ENCODE measurements around the gene FRY. TPM values are rescaled to one million over a fixed set of nuclear protein-coding genes. Genes with fewer than 3 reads are reported as not detected.

Gene FRY
- polyA plus RNA-seq, 2 donors: 2.4 to 4.3 TPM

GRCh38 chr13:32315238-32316027 lies 283.9 kb downstream of the FRY start, which contains the start of the genes BRCA2 and ZAR1L:
Gene BRCA2 (plus strand): TSS chr13:32315508. CDS start chr13:32316461, 953 bp downstream.
Gene ZAR1L (minus strand): TSS chr13:32315363. CDS start chr13:32311925, 3,438 bp downstream.
- Histone ChIP-seq H3K27ac (ENCODE audit: low read depth in 2 of 2, low read length in 1 of 2) (peak within 1 kb of the TSS; percentile 96 to 98), H3K9me3 (ENCODE audit: control insufficient read depth in 2 of 2, insufficient read depth in 1 of 2, low read depth in 1 of 2, low read length in 1 of 2) (no peaks in the 10 kb centered on the region), H3K4me3 (ENCODE audit: low read depth in 1 of 2, low read length in 2 of 2) (peak within 1 kb of the TSS; percentile 77 to 81), H3K36me3 (ENCODE audit: control insufficient read depth in 2 of 2, insufficient read depth in 2 of 2, low read length in 1 of 2) (no peaks in the 10 kb centered on the region), H3K27me3 (ENCODE audit: control insufficient read depth in 1 of 2, insufficient read depth in 2 of 2, low read length in 2 of 2) (no peaks in the 10 kb centered on the region), H3K4me1 (ENCODE audit: control insufficient read depth in 2 of 2, insufficient read depth in 2 of 2, low read length in 1 of 2) (no peaks in the 10 kb centered on the region)
- WGBS, 2 donors: 0 to 1% methylated on average over 52 to 60 of the region's 60 CpGs

DNA sequence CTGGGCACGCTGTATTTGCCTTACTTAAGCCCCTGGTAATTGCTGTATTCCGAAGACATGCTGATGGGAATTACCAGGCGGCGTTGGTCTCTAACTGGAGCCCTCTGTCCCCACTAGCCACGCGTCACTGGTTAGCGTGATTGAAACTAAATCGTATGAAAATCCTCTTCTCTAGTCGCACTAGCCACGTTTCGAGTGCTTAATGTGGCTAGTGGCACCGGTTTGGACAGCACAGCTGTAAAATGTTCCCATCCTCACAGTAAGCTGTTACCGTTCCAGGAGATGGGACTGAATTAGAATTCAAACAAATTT lies 284.4 kb downstream of the FRY start:
- no peaks in the 10 kb centered on the region for H3K27me3 ChIP-seq (ENCODE audit: control insufficient read depth in 1 of 2, insufficient read depth in 2 of 2, low read length in 2 of 2)
- H3K4me3 ChIP-seq (ENCODE audit: low read depth in 1 of 2, low read length in 2 of 2): peak overlapping the region; percentile 77 to 81
- H3K36me3 ChIP-seq (ENCODE audit: control insufficient read depth in 2 of 2, insufficient read depth in 2 of 2, low read length in 1 of 2): no peaks in the 10 kb centered on the region
- no peaks in the 10 kb centered on the region for H3K4me1 ChIP-seq (ENCODE audit: control insufficient read depth in 2 of 2, insufficient read depth in 2 of 2, low read length in 1 of 2)
- H3K27ac ChIP-seq (ENCODE audit: low read depth in 2 of 2, low read length in 1 of 2): peak overlapping the region; percentile 49 to 98
- no peaks in the 10 kb centered on the region for H3K9me3 ChIP-seq (ENCODE audit: control insufficient read depth in 2 of 2, insufficient read depth in 1 of 2, low read depth in 1 of 2, low read length in 1 of 2)
- 0 to 1% methylated on average over 13 of the region's 13 CpGs for WGBS, 2 donors

- H3K4me1 ChIP-seq (ENCODE audit: control insufficient read depth in 2 of 2, insufficient read depth in 2 of 2, low read length in 1 of 2): no peaks in the 10 kb centered on the region
- H3K36me3 ChIP-seq (ENCODE audit: control insufficient read depth in 2 of 2, insufficient read depth in 2 of 2, low read length in 1 of 2): no peaks in the 10 kb centered on the region
- H3K4me3 ChIP-seq (ENCODE audit: low read depth in 1 of 2, low read length in 2 of 2): peak overlapping the region in 1 of 2 donors; percentile 81
- WGBS, 2 donors: 62 to 71% methylated on average over 6 of the region's 6 CpGs
- no peaks in the 10 kb centered on the region for H3K27me3 ChIP-seq (ENCODE audit: control insufficient read depth in 1 of 2, insufficient read depth in 2 of 2, low read length in 2 of 2)
- H3K27ac ChIP-seq (ENCODE audit: low read depth in 2 of 2, low read length in 1 of 2): no peak overlapping the region
- H3K9me3 ChIP-seq (ENCODE audit: control insufficient read depth in 2 of 2, insufficient read depth in 1 of 2, low read depth in 1 of 2, low read length in 1 of 2): no peaks in the 10 kb centered on the region
Measured at GRCh38 chr13:32316501-32316900, 284.9 kb downstream of the FRY start.

DNA sequence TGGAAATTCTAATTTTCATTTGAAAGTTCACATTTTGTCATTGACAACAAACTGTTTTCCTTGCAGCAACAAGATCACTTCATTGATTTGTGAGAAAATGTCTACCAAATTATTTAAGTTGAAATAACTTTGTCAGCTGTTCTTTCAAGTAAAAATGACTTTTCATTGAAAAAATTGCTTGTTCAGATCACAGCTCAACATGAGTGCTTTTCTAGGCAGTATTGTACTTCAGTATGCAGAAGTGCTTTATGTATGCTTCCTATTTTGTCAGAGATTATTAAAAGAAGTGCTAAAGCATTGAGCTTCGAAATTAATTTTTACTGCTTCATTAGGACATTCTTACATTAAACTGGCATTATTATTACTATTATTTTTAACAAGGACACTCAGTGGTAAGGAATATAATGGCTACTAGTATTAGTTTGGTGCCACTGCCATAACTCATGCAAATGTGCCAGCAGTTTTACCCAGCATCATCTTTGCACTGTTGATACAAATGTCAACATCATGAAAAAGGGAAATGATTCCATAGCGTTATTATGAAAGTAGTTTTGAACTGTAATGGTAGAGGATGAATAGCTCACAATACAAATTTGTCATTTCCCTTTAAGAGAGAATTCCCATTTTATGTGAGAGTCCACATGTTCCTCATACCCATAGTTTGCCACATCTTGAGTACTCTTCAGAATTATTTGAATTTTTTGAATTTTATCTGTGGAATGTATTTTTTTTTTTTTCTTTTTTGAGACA lies 286.3 kb downstream of the FRY start:
- Histone ChIP-seq H3K27me3 (ENCODE audit: control insufficient read depth in 1 of 2, insufficient read depth in 2 of 2, low read length in 2 of 2) (no peaks in the 10 kb centered on the region), H3K4me1 (ENCODE audit: control insufficient read depth in 2 of 2, insufficient read depth in 2 of 2, low read length in 1 of 2) (no peaks in the 10 kb centered on the region), H3K27ac (ENCODE audit: low read depth in 2 of 2, low read length in 1 of 2) (no peak overlapping the region), H3K36me3 (ENCODE audit: control insufficient read depth in 2 of 2, insufficient read depth in 2 of 2, low read length in 1 of 2) (no peaks in the 10 kb centered on the region), H3K4me3 (ENCODE audit: low read depth in 1 of 2, low read length in 2 of 2) (no peak overlapping the region), H3K9me3 (ENCODE audit: control insufficient read depth in 2 of 2, insufficient read depth in 1 of 2, low read depth in 1 of 2, low read length in 1 of 2) (no peaks in the 10 kb centered on the region)
- WGBS, 2 donors: 88 to 95% methylated on average over 2 of the region's 2 CpGs

- no peaks in the 10 kb centered on the region for H3K4me1 ChIP-seq (ENCODE audit: control insufficient read depth in 2 of 2, insufficient read depth in 2 of 2, low read length in 1 of 2)
- H3K27me3 ChIP-seq (ENCODE audit: control insufficient read depth in 1 of 2, insufficient read depth in 2 of 2, low read length in 2 of 2): no peaks in the 10 kb centered on the region
- no peak overlapping the region for H3K4me3 ChIP-seq (ENCODE audit: low read depth in 1 of 2, low read length in 2 of 2)
- H3K27ac ChIP-seq (ENCODE audit: low read depth in 2 of 2, low read length in 1 of 2): no peak overlapping the region
- H3K9me3 ChIP-seq (ENCODE audit: control insufficient read depth in 2 of 2, insufficient read depth in 1 of 2, low read depth in 1 of 2, low read length in 1 of 2): no peaks in the 10 kb centered on the region
- whole genome bisulfite sequencing, 2 donors: 65 to 72% methylated on average over 4 of the region's 4 CpGs
- no peaks in the 10 kb centered on the region for H3K36me3 ChIP-seq (ENCODE audit: control insufficient read depth in 2 of 2, insufficient read depth in 2 of 2, low read length in 1 of 2)
Measured at GRCh38 chr13:32320528-32320927, 289.0 kb downstream of the FRY start.

DNA sequence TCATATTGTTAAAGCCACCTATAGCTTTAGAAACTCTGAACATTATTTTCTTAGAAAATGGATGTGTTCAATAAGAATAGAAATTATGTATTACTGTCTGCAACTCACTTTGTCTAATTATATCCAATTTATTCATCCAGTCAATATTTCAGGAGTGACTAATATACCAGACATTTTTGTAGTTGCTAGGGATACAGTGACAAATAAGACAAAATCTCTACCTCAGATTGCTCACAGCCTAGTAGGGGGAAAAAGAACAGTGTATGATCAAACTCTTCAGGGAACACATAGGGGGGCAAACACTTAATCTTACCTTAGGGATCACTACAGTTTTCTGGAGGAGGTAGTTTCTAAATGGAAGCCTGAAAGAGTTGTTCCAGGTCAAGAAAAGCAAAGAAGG lies 292.3 kb downstream of the FRY start:
- Histone ChIP-seq H3K36me3 (ENCODE audit: control insufficient read depth in 2 of 2, insufficient read depth in 2 of 2, low read length in 1 of 2) (no peaks in the 10 kb centered on the region), H3K4me3 (ENCODE audit: low read depth in 1 of 2, low read length in 2 of 2) (no peak overlapping the region), H3K9me3 (ENCODE audit: control insufficient read depth in 2 of 2, insufficient read depth in 1 of 2, low read depth in 1 of 2, low read length in 1 of 2) (no peaks in the 10 kb centered on the region), H3K27me3 (ENCODE audit: control insufficient read depth in 1 of 2, insufficient read depth in 2 of 2, low read length in 2 of 2) (no peaks in the 10 kb centered on the region), H3K4me1 (ENCODE audit: control insufficient read depth in 2 of 2, insufficient read depth in 2 of 2, low read length in 1 of 2) (no peaks in the 10 kb centered on the region), H3K27ac (ENCODE audit: low read depth in 2 of 2, low read length in 1 of 2) (no peak overlapping the region)

- 90 to 92% methylated on average over 2 of the region's 2 CpGs for WGBS, 2 donors
- H3K27me3 ChIP-seq (ENCODE audit: control insufficient read depth in 1 of 2, insufficient read depth in 2 of 2, low read length in 2 of 2): no peaks in the 10 kb centered on the region
- no peaks in the 10 kb centered on the region for H3K36me3 ChIP-seq (ENCODE audit: control insufficient read depth in 2 of 2, insufficient read depth in 2 of 2, low read length in 1 of 2)
- no peak overlapping the region for H3K4me3 ChIP-seq (ENCODE audit: low read depth in 1 of 2, low read length in 2 of 2)
- H3K9me3 ChIP-seq (ENCODE audit: control insufficient read depth in 2 of 2, insufficient read depth in 1 of 2, low read depth in 1 of 2, low read length in 1 of 2): no peaks in the 10 kb centered on the region
- no peak overlapping the region for H3K27ac ChIP-seq (ENCODE audit: low read depth in 2 of 2, low read length in 1 of 2)
- H3K4me1 ChIP-seq (ENCODE audit: control insufficient read depth in 2 of 2, insufficient read depth in 2 of 2, low read length in 1 of 2): no peaks in the 10 kb centered on the region
Measured at GRCh38 chr13:32330441-32330840, 298.9 kb downstream of the FRY start.

- H3K27me3 ChIP-seq (ENCODE audit: control insufficient read depth in 1 of 2, insufficient read depth in 2 of 2, low read length in 2 of 2): no peaks in the 10 kb centered on the region
- no peaks in the 10 kb centered on the region for H3K9me3 ChIP-seq (ENCODE audit: control insufficient read depth in 2 of 2, insufficient read depth in 1 of 2, low read depth in 1 of 2, low read length in 1 of 2)
- H3K27ac ChIP-seq (ENCODE audit: low read depth in 2 of 2, low read length in 1 of 2): no peak overlapping the region
- H3K4me3 ChIP-seq (ENCODE audit: low read depth in 1 of 2, low read length in 2 of 2): no peak overlapping the region
- no peaks in the 10 kb centered on the region for H3K36me3 ChIP-seq (ENCODE audit: control insufficient read depth in 2 of 2, insufficient read depth in 2 of 2, low read length in 1 of 2)
- no peaks in the 10 kb centered on the region for H3K4me1 ChIP-seq (ENCODE audit: control insufficient read depth in 2 of 2, insufficient read depth in 2 of 2, low read length in 1 of 2)
- whole genome bisulfite sequencing, 2 donors: 86 to 88% methylated on average over 2 of the region's 2 CpGs
Measured at GRCh38 chr13:32334671-32335070, 303.1 kb downstream of the FRY start.

GRCh38 chr13:32340914-32341313 lies 309.3 kb downstream of the FRY start:
- H3K4me3 ChIP-seq (ENCODE audit: low read depth in 1 of 2, low read length in 2 of 2): no peak overlapping the region
- no peaks in the 10 kb centered on the region for H3K9me3 ChIP-seq (ENCODE audit: control insufficient read depth in 2 of 2, insufficient read depth in 1 of 2, low read depth in 1 of 2, low read length in 1 of 2)
- 92 to 93% methylated on average over 3 of the region's 3 CpGs for WGBS, 2 donors
- no peaks in the 10 kb centered on the region for H3K27me3 ChIP-seq (ENCODE audit: control insufficient read depth in 1 of 2, insufficient read depth in 2 of 2, low read length in 2 of 2)
- H3K36me3 ChIP-seq (ENCODE audit: control insufficient read depth in 2 of 2, insufficient read depth in 2 of 2, low read length in 1 of 2): no peaks in the 10 kb centered on the region
- H3K4me1 ChIP-seq (ENCODE audit: control insufficient read depth in 2 of 2, insufficient read depth in 2 of 2, low read length in 1 of 2): no peaks in the 10 kb centered on the region
- H3K27ac ChIP-seq (ENCODE audit: low read depth in 2 of 2, low read length in 1 of 2): no peak overlapping the region
